Stimulated activated CD4-positive, alpha-beta T cell treated with anti-CD3 and anti-CD28 coated beads, Interleukin-15, amount 100 ng/mL, for 48 hours (primary cell): Measurements from ENCODE around the gene PRKAB2.
"Not testable (repeated sequence)": the region's sequence is repeated elsewhere in the genome, so short reads cannot be mapped to it uniquely, and the experiment has no call there.

Experiments
- DNase-seq, 2 donors: peaks; one replicate each; pipeline ENCODE4 v3.0.0-alpha.2; 2020; ENCODE audit warnings: low read depth in 2 of 2

The PRKAB2 gene

DNA sequence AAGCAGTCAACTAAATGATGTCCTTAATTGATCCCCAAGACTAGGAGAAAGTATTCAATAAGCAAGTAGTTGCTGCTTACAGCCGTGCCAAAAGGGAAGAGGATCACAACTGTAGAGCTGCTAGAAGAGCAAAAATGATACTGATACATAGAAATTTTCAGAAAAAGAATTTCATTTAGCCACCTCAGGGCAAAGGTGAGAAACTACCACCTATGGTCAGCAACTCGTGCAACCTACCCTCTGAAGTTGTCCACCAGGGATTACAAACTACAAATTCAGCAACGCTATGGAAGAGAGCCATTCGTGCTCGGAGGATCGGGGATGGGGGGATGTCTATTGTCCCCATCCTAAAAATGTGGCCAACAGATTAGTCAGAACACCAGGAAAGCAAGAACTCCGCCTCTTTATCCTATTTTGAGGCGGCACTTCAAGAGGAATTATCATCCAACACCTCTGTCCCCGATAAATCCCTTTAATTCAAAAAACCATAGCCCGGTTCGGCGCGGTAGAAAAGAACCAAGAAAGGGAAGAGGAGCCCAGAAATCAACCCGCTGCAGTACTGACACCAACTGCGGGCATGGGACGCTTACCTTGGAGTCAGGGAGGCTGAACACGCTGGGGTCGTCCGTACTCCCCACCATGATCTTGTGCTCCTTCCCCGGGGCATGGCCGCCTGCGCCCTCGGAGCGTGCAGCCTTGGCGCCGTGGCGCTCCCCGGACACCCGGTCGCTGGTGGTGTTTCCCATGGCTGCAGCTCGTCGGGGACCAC is 687 bp downstream of the PRKAB2 start:
- no peak for DNase-seq

DNA sequence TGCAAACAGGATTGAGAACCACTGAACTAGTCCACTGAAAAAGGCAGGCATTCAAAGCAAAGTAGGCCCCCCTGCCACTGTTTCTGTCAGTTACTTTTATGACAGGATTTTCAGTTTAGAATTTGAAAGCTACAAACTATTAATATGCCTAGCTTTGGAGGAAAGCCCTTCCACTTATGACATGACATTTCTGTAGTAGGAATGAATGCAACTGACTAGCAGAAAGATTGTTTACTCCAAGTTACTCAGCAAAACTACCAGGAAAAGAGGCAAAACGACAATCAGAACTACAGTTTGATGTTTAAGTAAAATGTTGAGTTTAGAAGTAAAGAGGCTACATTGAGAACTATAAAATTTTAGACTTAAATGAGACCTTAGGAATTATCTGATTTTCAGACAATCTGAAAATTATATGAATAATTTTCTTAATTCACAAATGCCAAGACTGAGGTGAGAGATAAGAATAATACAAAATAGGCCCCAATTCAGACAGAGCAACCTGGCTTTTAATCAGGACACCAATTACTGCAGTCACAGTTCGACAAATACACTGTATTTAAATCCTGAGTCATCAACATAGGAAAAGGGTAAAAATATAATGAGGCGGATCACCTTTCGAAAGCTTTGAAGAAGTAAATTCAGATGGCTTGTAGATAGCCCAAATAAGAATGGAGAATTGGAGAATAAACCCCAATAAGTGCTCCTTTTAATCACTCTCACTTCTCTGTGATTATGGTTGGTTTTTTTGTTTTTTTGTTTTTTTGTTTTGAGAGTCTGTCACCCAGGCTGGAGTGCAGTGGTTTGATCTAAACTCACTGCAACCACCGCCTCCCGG is 2.2 kb downstream of the PRKAB2 start:
- DNase-seq = no peak

DNA sequence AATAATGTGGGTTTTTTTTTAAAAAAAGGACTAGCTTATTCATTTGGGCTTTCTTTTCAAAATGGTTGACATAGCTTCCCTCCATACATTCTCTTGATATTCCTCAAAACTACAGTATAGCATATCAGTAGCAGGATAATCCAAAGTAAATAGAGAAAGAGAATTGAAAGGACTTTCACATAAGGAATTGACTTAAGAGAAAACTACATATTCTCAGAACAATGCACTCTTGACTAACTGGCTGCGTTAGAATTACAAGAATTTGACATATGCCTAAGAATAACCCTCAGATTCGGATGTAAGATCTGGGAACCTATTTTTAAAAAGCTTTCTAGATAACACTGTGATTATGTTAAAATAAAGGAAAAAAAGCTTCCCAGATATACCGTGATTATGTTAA is 3.1 kb downstream of the PRKAB2 start:
- DNase-seq = no peak

DNA sequence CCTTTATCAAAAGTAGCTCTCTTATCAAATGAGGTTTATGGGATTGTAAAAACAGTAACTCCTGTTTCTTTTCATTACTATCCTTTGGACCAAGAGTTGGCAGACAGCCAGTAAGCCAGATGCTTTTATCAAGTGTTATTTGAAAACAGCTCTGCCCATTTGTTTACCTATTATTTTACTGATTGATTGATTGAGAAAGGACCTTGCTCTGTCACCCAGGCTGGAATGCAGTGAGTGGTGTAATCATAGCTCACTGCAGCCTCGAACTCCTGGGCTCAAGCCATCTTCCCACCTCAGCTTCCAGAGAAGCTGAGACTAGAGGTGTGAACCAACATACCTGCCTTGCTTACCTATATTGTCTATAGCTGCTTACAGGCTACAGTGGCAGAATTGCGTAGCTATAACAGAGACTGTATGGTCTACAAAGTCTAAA is 3.6 kb downstream of the PRKAB2 start:
- DNase-seq = no peak

DNA sequence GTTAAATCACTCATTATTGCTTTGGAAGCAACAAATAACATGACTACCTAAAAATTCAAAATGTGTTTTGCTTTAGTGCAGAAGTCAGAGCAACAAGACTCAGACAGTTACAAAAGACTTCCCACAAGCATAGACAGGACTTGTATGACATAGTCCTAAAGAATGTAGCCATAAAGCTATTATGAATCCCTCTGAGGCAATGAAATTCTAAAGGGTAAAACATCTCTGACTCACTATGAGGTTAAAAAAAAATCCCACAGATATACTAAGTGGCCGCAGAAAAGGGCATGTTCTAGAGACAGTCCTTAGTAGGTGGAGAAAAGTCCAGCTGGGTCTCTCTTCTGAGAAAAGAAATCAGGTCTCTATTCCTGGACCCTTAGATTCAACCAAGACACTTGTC is 4.9 kb downstream of the PRKAB2 start:
- no peak for DNase-seq

DNA sequence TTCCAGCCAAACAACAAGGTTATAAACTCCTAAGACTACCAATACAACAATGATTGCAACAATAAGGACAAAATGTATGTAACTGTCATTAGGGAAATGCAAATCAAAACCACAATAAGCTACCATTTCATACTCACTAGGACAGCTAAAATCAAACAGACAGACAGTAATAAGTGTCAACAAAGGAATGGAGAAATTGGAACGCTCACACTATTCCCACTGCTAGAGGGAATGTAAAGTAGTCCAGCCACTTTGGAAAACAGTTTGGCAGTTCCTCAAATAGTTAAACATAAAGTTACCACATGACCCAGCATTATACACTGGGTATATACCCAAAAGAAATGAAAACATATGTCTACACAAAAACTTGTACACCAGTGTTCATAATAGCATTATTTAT is 9.3 kb downstream of the PRKAB2 start:
- no peak for DNase-seq

DNA sequence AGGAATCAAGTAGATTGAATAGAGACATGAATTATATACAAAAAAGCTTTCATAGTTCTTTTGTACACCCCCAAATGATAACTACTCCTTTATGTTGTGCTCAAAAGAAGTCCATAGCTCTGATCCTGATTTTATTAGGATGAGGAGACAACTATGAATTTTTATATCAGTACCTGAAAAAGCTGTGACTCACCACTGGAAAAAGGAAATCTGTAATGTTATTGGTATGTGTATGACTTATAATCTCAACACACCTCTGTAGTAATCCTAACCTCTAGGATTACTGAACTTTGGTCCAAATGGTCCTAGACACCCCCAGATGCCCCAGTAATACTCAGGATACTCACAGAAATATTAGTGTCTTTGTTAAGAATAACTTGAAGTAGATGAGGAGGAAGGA is 10.2 kb downstream of the PRKAB2 start:
- no peak for DNase-seq

DNA sequence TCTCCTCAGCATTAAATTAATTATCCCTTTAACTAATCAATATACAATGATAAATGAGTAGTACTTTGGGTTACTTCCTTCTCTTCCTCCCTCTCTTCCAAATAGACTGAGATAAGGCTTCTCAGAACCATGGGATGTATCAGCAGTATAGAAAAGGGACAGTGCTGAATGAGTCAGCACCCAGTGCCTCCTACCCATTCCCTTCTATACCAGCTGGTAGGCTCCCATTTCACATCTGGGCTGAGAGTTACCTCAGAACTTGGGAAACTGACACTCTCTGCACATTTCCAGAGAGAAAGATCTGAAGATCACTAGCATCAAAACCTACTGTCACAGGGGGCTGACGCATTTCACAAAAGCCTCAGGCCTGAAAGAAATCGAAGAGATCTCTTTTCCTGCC is 15.2 kb downstream of the PRKAB2 start:
- DNase-seq = not testable (repeated sequence)

DNA sequence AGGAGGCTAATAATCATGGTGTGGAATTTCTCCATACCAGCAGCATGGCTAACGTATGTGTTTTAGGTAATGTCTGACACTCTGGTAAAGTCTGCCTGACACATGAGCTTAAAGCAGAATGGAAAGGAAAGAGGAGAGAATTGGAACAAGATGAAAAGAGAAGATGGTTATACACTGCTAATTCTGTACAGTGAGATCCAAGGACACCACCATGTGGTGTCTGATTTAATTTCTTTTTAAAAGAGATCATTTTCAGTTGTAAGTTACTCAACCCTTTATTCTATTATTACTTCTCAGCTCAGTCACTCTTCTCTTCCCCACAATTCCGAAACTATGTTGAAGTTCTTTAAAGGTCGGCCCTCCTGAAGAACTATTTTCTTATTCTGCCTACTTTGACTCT is 15.6 kb downstream of the PRKAB2 start:
- DNase-seq = no peak

DNA sequence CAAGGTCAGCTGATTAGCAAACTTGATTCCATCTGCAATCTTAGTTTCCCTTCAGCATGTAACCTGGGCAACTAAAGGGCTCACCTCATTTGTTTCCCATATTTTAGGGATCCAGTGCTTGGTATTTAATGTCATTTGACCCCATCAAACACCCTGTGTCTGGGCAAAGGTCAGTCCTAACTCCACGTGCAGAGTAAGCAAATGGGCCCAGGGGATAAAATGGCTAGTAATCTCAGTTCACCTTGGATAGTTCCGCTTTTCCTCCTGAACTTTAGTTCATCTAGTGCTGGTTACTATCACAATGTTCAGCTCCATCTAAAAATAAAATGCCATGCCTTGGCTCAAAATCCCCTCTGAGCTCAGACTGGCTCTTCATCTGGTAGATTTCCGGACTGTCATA is 19.5 kb downstream of the PRKAB2 start:
- no peak for DNase-seq

DNA sequence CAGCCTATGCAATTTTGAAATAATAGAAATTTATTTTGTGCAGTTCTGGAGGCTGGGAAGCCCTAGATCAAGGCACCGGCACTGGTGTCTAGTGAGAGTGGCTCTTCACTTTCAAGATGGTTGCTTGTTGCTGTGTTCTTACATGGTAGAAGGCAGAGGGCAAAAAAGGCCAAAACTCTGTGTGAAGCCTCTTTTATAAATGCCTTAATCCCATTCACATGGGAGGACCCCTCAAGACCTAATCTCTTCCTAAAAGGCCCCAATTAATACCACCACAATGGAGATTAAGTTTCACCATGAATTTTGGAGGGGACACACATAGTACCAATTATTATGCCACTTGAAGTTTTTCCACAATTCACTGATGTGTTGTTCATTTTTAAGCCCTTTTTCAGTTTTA is 21.0 kb downstream of the PRKAB2 start:
- no peak for DNase-seq

DNA sequence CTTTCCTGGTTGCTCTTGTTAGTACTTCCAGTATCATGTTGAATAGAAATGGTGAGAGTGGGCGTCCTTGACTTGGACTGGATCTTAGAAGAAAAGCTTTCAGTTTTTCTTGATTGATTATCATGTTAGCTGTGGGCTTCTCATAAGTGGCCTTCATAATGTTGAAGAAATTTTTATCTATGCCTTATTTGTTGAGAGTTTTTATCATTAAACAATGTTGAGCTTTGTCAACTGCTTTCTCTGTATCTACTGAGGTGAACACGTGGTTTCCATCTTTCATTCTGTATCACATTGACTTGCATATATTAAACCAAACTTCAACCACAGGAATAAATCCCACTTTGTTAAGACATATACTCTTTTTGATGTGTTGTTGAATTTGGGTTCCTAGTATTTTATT is 29.4 kb downstream of the PRKAB2 start:
- no peak for DNase-seq

DNA sequence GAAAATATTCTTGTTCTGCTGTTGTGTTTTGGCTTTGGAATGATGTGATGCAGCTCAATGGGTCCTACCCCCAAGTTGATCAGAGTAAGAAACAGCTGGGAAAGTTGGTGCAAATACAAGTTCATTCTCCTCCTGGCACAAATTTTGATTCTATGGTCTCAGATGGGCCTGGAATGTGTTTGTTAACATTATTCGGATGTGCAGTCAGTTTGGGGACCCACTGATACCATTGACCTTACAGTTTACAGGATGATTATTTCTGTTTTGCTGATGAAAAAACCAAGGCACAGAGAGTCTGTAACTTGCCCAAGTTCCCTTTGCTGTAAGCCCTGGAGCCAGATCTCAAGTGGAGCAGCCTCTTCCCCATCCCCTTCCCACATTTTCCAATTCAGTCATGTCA is 41.5 kb downstream of the PRKAB2 start:
- not testable (repeated sequence) for DNase-seq

DNA sequence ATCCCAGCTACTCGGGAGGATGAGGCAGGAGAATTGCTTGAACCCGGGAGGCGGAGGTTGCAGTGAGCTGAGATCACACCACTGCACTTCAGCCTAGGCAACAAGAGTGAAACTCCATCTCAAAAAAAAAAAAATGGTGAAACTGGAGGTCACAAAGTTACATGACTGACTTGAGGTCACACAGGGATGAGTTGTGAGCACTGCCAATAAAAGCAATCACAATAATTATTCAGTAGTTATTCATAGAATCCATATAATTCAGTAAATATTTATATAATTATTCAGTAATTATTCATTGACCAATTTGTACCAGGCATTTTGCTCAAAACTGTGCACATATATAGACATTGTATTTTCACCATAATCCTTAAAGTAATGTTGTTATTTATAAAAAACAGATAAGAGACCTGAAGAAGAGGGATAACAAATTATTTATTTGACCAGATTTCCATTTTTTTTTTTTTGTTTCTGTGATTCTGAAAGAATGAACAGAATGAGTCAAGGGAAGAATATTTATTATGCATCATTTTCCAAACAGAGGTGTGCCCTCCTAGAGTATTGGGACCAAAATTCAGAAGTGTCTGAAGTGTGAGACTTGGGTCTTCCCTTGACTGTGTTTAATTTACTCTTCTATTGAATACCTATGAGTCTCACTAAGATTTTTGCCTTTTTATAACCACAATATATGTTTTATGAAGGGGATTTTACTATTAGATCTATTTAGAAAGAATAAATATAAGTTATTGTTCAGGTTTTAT is 43.0 kb downstream of the PRKAB2 start:
- no peak for DNase-seq

DNA sequence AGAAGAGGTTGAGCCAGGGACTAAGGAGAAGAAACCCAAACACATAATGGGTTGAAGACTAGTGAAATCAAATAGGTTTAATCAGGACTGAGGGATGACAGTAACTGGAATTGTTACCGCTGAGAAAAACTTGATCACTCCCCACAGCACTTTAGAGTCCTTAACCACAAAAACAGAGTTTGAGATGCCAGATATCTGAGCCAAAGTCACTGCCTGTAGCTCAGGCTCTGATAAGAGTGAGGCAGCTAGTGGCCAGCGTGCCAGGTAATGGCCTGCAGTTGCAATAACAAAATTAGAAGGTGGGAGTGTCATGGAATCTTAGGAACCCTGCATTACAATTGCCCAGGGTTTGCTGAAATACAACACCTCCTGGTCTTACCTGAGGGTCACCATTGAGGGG is 48.0 kb downstream of the PRKAB2 start:
- DNase-seq = no peak

DNA sequence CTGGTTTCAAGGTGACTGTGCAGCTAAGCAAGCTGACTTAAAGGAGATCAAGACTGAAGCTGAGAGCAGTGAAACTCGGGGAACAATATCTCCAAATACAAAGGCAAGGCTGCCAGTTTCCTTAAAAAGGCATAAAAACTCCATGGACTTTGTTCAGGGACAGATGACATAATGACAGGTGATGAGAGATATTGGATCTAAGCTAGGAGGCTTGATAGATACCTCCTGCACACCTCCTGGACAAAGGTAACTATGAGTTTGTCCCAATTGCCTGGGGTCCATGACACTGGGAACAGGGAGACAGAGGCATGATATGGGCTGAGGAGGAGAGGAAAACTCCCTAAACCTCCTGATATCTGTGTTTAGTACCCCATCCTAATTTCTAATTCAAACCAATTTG is 55.2 kb downstream of the PRKAB2 start:
- no peak for DNase-seq

DNA sequence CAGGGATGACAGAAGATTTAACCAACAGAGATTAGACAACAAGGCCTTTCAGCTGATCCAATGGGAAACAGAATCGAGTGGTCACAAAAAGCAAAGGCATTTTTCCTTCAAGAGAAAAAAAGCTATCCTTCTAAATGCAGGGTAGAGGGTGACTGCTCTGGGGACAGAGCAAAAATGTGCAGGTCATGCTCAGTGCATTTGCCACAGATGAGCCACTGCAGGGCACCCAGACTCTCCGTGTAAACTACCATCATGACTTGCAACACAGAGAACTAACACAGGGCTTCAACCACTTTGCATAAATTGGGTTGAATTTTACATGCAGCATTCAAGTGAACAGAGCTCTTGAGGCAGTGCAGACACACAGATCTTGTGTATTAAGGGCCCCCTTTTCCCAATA is 56.8 kb downstream of the PRKAB2 start:
- no peak for DNase-seq

DNA sequence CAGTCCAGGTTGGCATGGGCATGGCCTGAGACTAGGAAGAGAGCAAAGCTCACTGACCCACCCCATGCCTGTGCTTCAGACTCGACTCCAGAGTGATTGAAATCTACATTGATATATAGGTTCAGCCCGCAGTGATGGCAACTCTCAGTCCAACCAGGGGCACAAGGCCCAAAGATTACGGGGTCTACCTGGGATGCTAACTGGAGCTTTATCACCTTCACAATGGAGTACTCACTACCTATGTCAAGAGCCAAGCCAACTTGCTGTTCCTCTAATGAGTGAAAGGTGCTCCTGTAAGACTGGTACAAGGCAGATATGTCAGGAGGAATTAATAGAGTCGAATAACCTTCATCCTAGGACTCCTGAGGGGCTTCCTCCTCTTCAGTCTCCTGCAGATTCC is 57.2 kb downstream of the PRKAB2 start:
- not testable (repeated sequence) for DNase-seq

DNA sequence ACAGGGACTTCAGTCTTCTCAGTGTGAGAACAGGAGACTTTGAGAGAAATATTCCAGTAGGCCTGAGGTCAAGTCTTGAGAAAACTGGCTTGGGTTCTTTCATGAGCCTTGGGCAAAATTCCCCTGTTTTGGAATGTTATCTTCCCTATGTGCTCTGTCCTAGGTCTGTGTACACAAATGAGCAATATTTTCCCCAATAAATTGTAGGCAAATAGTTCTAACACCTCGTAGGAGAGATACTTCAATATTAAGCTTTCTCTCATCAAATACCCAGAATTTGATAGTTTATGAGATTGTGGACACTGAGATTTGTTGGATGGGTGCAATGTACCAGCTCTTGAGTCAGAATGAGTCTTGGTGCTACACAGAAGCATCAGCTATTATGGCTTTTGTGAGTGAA is 57.9 kb downstream of the PRKAB2 start:
- not testable (repeated sequence) for DNase-seq

DNA sequence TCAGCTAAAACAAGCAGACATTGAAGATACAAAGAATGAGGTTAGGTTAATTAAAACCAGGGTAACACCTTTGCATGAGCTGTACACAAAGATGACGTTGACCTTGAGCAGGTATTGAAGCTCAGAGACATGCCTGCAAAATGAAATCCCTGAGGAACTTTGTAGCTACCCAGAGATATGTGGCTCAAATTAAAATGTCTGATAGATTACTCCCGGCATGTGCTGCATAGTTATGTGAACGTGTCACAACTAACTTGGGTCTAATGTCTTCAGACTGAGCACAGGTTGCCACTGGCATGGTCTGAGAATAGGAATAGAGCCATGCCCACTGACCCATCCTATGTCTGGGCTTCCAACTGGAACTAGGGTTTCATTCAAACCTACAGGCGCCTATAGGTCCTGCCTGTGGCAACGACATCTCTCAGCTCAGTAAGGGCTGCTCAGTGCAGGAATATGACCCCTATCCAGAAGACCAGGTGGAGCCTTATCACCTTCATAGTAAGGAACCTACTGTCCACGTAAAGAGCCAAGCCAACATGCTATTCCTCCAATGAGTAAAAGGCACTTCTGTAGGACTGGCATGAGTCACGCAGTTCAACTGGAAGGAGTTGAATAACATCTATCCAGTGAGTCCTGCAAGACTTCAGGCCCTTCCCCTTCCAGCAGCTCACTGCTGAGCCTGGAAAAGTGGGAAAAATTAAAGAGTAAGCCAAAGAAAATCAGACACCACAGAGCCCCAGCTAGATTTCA is 60.7 kb downstream of the PRKAB2 start:
- DNase-seq = no peak

DNA sequence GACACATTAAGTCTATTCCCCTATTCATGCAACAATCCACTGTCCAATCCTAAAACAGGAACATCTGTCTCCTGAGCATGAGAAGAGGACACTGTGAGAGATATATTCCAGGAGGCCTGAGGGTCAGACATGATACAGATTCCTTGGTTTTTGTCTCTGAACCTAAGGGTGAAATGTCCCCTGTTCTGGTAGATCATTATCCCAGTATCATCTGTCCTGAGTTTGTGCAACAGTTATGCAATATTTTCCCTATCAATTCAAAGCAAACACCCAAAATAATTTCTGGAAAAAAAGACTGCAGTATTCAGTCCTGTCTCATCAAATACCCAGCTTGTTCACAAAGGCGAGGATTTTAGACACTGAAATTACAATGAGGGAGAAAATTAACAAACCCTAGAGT is 61.4 kb downstream of the PRKAB2 start:
- no peak for DNase-seq

DNA sequence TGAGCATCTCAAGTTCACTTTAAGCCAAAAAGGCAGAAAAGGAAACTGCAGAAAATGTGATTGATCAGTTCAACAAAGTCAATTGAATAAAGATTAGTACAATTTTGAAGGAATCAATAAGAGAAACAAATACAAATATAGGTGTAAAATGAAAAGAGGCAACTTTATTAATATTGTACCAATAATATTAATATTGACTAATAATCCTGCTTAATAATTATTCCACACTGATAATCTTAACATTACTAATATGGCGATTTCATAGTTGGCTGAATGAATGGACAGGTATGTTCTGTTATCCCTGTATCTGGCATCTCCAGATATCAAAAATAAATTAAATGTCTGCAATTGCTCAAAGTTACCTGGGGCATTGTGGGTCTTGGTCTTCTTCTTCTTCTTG is 61.8 kb downstream of the PRKAB2 start:
- DNase-seq = no peak
